Islet of Langerhans (tissue), 1 donor: ENCODE results near the gene ALKBH7.

Experiments used
- FAIRE-seq: peaks from one replicate; lab custom pipeline; 2011; peaks lifted over from hg19 to GRCh38; lab: Jason Lieb, UNC

Gene ALKBH7

GRCh38 chr19:6424195-6424938 is 51.8 kb downstream of the ALKBH7 start, which contains the start of gene KHSRP:
Gene KHSRP, minus strand, starts transcription at chr19:6424811. Its CDS starts 110 bp downstream, at chr19:6424701.
- FAIRE-seq, result no peak
